OCI-LY3 (cell line): Measurements from ENCODE around the gene ELOB.

Experiments
- H2AFZ ChIP-seq: fragments of 200-600, 300-600 bp; shearing (Covaris generic); 2 replicates; pipeline ENCODE4 v1.6.0; 2014; ENCODE audit warnings: antibody characterized with exemption, low read depth, low read length
- H3K27ac ChIP-seq: fragments of 200-600, 300-600 bp; sonication (generic); 2 replicates; pipeline ENCODE4 v1.5.1; 2014; ENCODE audit warnings: mild to moderate bottlenecking, low read length, moderate library complexity, mixed read lengths
- H3K27me3 ChIP-seq: fragments of 200-600, 300-600 bp; sonication (generic); 2 replicates; pipeline ENCODE4 v1.6.1; 2014; ENCODE audit warnings: low read depth, low read length, mixed read lengths
- H3K36me3 ChIP-seq: fragments of 200-600, 300-600 bp; sonication (generic); replicated peaks from 2 replicates; pipeline ENCODE3; 2014; ENCODE audit warnings: low read depth, low read length, mixed read lengths
- H3K4me1 ChIP-seq: fragments of 300-600, 200-600 bp; sonication (generic); 2 replicates; pipeline ENCODE4 v1.6.1; 2014; ENCODE audit warnings: low read length, mixed read lengths
- H3K4me2 ChIP-seq: fragments of 200-600, 300-600 bp; sonication (generic); 2 replicates; pipeline ENCODE4 v1.6.1; 2014; ENCODE audit warnings: low read length, mixed read lengths
- H3K4me3 ChIP-seq: fragments of 300-600, 200-600 bp; sonication (generic); 2 replicates; pipeline ENCODE4 v1.5.1; 2014; ENCODE audit warnings: antibody characterized with exemption, mild to moderate bottlenecking, low read length, moderate library complexity
- H3K79me2 ChIP-seq: fragments of 300-600, 200-600 bp; shearing (Covaris generic); 2 replicates; pipeline ENCODE4 v1.6.1; 2014; ENCODE audit warnings: mild to moderate bottlenecking, low read length, mixed read lengths
- H3K9ac ChIP-seq: fragments of 300-600, 200-600 bp; shearing (Covaris generic); 2 replicates; pipeline ENCODE4 v1.6.0; 2014; ENCODE audit warnings: mild to moderate bottlenecking, low read length, moderate library complexity
- H3K9me3 ChIP-seq: fragments of 200-600, 300-600 bp; shearing (Covaris generic); 2 replicates; pipeline ENCODE4 v1.6.1; 2014; ENCODE audit warnings: low read length, mixed read lengths; ENCODE audit not compliant: insufficient read depth
- H4K20me1 ChIP-seq: fragments of 200-600, 300-600 bp; sonication (generic); 2 replicates; pipeline ENCODE4 v1.6.1; 2016; ENCODE audit warnings: low read length, mixed read lengths; ENCODE audit not compliant: insufficient read depth
- EZH2phosphoT487 ChIP-seq: fragments of 200-600 bp; shearing (Covaris generic); IDR thresholded peaks from 2 replicates; pipeline ENCODE4 v1.6.1; 2018; ENCODE audit warnings: antibody characterized with exemption, mixed run types, low read depth
- TF ChIP-seq, protein P1 (sequence below): fragments of 200-600, 300-600 bp; sonication (generic); IDR thresholded peaks from 2 replicates; pipeline ENCODE4 v1.5.1; 2014; ENCODE audit warnings: antibody characterized with exemption, low read length, low read depth

ELOB gene

DNA sequence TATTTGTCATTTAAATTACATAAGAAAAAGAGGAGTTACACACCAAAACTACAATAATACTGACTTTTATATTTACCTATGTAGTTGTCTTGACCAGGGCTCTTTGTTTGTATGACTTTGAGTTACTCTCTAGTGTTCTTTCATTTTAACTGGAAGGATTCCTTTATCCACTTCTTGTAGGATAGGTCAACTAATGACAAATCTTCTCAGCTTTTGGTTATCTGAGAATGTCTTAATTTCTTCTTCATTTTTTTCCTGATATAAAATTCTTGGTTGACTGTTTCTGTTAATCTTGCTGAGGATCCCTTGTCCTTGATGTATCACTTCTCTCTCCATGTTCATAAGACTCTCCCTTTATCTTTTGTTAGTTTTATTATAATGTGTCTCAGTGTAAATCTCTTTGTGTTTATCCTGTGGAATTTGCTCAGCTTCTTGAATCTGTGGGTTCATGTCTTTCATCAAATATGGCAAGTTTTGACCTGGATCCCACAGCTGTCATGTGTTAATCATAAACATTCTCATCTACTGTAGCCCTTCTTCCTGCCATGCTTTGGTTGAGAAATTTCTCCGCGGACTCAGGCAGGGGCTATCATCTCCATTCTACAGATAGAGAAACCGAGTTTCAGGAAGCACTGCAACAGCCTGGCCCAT, 26.6 kb upstream of the ELOB start:
- no peak for TF ChIP-seq EZH2phosphoT487
- TF ChIP-seq, protein P1, sequence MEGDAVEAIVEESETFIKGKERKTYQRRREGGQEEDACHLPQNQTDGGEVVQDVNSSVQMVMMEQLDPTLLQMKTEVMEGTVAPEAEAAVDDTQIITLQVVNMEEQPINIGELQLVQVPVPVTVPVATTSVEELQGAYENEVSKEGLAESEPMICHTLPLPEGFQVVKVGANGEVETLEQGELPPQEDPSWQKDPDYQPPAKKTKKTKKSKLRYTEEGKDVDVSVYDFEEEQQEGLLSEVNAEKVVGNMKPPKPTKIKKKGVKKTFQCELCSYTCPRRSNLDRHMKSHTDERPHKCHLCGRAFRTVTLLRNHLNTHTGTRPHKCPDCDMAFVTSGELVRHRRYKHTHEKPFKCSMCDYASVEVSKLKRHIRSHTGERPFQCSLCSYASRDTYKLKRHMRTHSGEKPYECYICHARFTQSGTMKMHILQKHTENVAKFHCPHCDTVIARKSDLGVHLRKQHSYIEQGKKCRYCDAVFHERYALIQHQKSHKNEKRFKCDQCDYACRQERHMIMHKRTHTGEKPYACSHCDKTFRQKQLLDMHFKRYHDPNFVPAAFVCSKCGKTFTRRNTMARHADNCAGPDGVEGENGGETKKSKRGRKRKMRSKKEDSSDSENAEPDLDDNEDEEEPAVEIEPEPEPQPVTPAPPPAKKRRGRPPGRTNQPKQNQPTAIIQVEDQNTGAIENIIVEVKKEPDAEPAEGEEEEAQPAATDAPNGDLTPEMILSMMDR: no peak
- no peak overlapping the region for H3K4me2 ChIP-seq
- no peak overlapping the region for H3K4me3 ChIP-seq

DNA sequence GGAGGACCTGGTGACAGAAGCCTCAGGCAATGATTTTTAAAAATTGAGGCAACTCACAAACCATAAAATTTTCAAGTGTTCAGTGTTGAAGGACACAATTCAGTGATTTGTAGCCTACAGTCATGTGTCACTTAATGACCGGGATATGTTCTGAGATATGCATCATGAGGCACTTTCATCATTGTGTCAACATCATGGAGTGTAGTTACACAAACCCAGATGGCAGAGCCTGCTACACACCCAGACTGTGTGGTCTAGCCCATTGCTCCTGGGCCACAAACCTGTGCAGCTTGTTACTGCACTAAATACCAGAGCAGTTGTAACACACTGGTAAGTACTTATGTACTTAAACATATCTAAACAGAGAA, 22.8 kb upstream of the ELOB start:
- Histone ChIP-seq H3K4me3 (no peak overlapping the region), H3K27ac (no peak overlapping the region), H3K27me3 (peaks cover 12% of the 10 kb centered on the region; the same call in 1 of the 2 replicates), H3K4me1 (no peaks in the 10 kb centered on the region), H2AFZ (no peak overlapping the region), H3K79me2 (no peaks in the 10 kb centered on the region), H3K4me2 (no peak overlapping the region), H3K36me3 (no peaks in the 10 kb centered on the region), H4K20me1 (no peaks in the 10 kb centered on the region), H3K9ac (no peak overlapping the region), H3K9me3 (no peaks in the 10 kb centered on the region)
- TF ChIP-seq, protein P1: no peak
- no peak for TF ChIP-seq EZH2phosphoT487

More for the DNA sequence above, 26.6 kb upstream of the ELOB start:
- Histone ChIP-seq H2AFZ (no peak overlapping the region), H3K27ac (no peak overlapping the region), H3K27me3 (peaks cover 13% of the 10 kb centered on the region; the same call in 1 of the 2 replicates), H3K9me3 (no peaks in the 10 kb centered on the region), H3K4me1 (no peaks in the 10 kb centered on the region), H4K20me1 (no peaks in the 10 kb centered on the region), H3K79me2 (no peaks in the 10 kb centered on the region), H3K9ac (no peak overlapping the region), H3K36me3 (no peaks in the 10 kb centered on the region)

DNA sequence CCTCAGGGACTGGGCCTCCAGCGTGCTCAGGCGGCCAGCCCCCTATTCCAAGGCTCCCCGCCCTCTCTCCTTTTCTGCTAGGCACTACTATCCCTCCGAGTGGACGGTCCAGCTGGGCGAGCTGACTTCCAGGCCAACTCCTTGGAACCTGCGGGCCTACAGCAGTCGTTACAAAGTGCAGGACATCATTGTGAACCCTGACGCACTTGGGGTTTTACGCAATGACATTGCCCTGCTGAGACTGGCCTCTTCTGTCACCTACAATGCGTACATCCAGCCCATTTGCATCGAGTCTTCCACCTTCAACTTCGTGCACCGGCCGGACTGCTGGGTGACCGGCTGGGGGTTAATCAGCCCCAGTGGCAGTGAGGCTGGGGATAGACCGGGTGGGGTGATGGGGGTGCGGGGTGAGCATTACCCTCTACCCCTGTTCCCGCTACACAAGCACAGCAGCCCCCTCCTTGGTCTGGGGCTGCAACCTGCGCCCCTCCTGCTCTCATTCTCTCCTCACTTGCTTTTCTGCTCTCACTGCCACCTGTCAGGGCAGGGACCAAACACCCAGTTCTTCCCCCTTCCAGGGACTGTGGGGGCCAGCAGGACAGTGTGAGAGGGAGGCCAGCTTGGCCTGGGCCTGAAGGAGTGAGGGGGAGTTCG, 22.3 kb upstream of the ELOB start:
- H3K9ac ChIP-seq: no peak overlapping the region
- H3K27me3 ChIP-seq: peaks cover 9% of the 10 kb centered on the region; the same call in 1 of the 2 replicates
- no peaks in the 10 kb centered on the region for H3K79me2 ChIP-seq
- H4K20me1 ChIP-seq: no peaks in the 10 kb centered on the region
- no peak overlapping the region for H2AFZ ChIP-seq
- H3K4me1 ChIP-seq: no peaks in the 10 kb centered on the region
- H3K36me3 ChIP-seq: no peaks in the 10 kb centered on the region
- TF ChIP-seq, protein P1: no peak
- TF ChIP-seq EZH2phosphoT487: no peak
- no peak overlapping the region for H3K27ac ChIP-seq
- H3K4me3 ChIP-seq: no peak overlapping the region
- no peaks in the 10 kb centered on the region for H3K9me3 ChIP-seq
- H3K4me2 ChIP-seq: no peak overlapping the region

DNA sequence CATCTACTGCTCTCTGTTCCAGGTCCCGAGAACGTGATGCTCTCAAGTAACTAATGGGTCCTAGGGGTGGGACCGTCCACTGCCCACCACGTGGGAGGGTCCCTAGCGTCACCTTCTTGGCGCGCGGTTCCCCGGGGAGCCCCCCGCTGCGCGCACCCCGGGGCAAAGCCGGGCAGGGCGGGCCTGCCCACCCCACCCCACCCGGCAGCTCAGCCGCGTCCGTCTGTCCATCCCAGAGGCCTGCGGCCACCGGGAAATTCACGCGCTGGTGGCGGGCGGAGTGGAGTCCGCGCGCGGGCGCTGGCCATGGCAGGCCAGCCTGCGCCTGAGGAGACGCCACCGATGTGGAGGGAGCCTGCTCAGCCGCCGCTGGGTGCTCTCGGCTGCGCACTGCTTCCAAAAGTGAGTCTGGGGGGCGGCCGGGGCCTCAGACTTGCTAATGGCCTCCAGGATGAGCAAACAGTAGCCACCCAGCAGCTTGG, 21.7 kb upstream of the ELOB start:
- H3K4me1 ChIP-seq: no peaks in the 10 kb centered on the region
- H3K36me3 ChIP-seq: no peaks in the 10 kb centered on the region
- no peak overlapping the region for H2AFZ ChIP-seq
- no peak overlapping the region for H3K27ac ChIP-seq
- no peak for TF ChIP-seq EZH2phosphoT487
- TF ChIP-seq, protein P1: no peak
- peaks cover 6% of the 10 kb centered on the region; the same call in 1 of the 2 replicates for H3K27me3 ChIP-seq
- no peaks in the 10 kb centered on the region for H3K79me2 ChIP-seq
- no peaks in the 10 kb centered on the region for H3K9me3 ChIP-seq
- H3K9ac ChIP-seq: no peak overlapping the region
- no peaks in the 10 kb centered on the region for H4K20me1 ChIP-seq
- H3K4me2 ChIP-seq: no peak overlapping the region
- H3K4me3 ChIP-seq: no peak overlapping the region
